ENCODE data around the gene ABTB2. TPM values are rescaled to one million over a fixed set of nuclear protein-coding genes. Genes with fewer than 3 reads are reported as not detected.

Gene ABTB2
- total RNA-seq: 2.3 and 5.7 TPM in 2 replicates

GRCh38 chr11:34357701-34358257, at the start of gene ABTB2:
ABTB2 (minus strand) TSS chr11:34358010.

GRCh38 chr11:34105079-34105956, 252.5 kb downstream of the ABTB2 start, which contains the start of gene NAT10:
NAT10 (plus strand) TSS chr11:34105629; CDS start chr11:34108226, 2,597 bp downstream.

Other genes starting within 250 kb of the ABTB2 start
- 96.2 and 115 TPM in 2 replicates for gene CAT, start 80.9 kb upstream of the ABTB2 start, total RNA-seq
- not detected in 2 replicates for gene ELF5, start 155.8 kb upstream of the ABTB2 start, total RNA-seq

All from cardiac atrium fibroblast (primary cell).